Measurements from ENCODE around the gene EYS.

The EYS gene

GRCh38 chr6:64113704-64114103, 1593.3 kb downstream of the EYS start:
- H3F3A ChIP-seq (ENCODE audit: insufficient read depth, low read length) = no peaks in the 10 kb centered on the region
- no peak for TF ChIP-seq CTCF (IDR thresholded peaks at IDR 0.05; ENCODE audit: low read length)
- TF ChIP-seq EZH2 (optimal IDR thresholded peaks at IDR 0.05; ENCODE audit: low read depth, low read length) = no peak
- TF ChIP-seq EZH2phosphoT487 (IDR thresholded peaks at IDR 0.05; ENCODE audit: low read length) = no peak
- no peak overlapping the region for H3K9ac ChIP-seq (ENCODE audit: low read length)
- no peaks in the 10 kb centered on the region for H3K27me3 ChIP-seq (replicated peaks; ENCODE audit: insufficient read depth, low read length)
- H2AFZ ChIP-seq (ENCODE audit: low read length) = no peak overlapping the region
- peak; percentile 12 for DNase-seq
- H3K4me1 ChIP-seq (ENCODE audit: low read length) = no peaks in the 10 kb centered on the region
- H3K36me3 ChIP-seq (replicated peaks; ENCODE audit: insufficient read depth, low read length) = no peaks in the 10 kb centered on the region
- no peaks in the 10 kb centered on the region for H4K20me1 ChIP-seq (ENCODE audit: insufficient read depth, low read length)
- no peak overlapping the region for H3K27ac ChIP-seq (ENCODE audit: low read length)
- H3K4me2 ChIP-seq (ENCODE audit: low read depth, low read length) = no peak overlapping the region
- H3K4me3 ChIP-seq (ENCODE audit: low read length) = no peak overlapping the region
- no peaks in the 10 kb centered on the region for H3K9me3 ChIP-seq (replicated peaks; ENCODE audit: insufficient read depth, low read length)
- H3K79me2 ChIP-seq (ENCODE audit: low read length) = no peaks in the 10 kb centered on the region
- H3K9me2 ChIP-seq (replicated peaks; ENCODE audit: insufficient read depth, low read length) = no peaks in the 10 kb centered on the region

- Histone ChIP-seq H3F3A (ENCODE audit: insufficient read depth, low read length) (peaks cover 12% of the 10 kb centered on the region), H3K4me2 (ENCODE audit: low read depth, low read length) (no peak overlapping the region), H3K4me1 (ENCODE audit: low read length) (peaks cover 9% of the 10 kb centered on the region; the same call in 1 of the 2 replicates), H3K9me3 (replicated peaks; ENCODE audit: insufficient read depth, low read length) (no peaks in the 10 kb centered on the region), H2AFZ (ENCODE audit: low read length) (no peak overlapping the region), H4K20me1 (ENCODE audit: insufficient read depth, low read length) (no peaks in the 10 kb centered on the region), H3K27me3 (replicated peaks; ENCODE audit: insufficient read depth, low read length) (no peaks in the 10 kb centered on the region), H3K9ac (ENCODE audit: low read length) (no peak overlapping the region), H3K27ac (ENCODE audit: low read length) (no peak overlapping the region), H3K79me2 (ENCODE audit: low read length) (no peaks in the 10 kb centered on the region), H3K9me2 (replicated peaks; ENCODE audit: insufficient read depth, low read length) (no peaks in the 10 kb centered on the region), H3K36me3 (replicated peaks; ENCODE audit: insufficient read depth, low read length) (no peaks in the 10 kb centered on the region), H3K4me3 (ENCODE audit: low read length) (no peak overlapping the region)
- TF ChIP-seq EZH2phosphoT487 (IDR thresholded peaks at IDR 0.05; ENCODE audit: low read length) (no peak), CTCF (IDR thresholded peaks at IDR 0.05; ENCODE audit: low read length) (no peak), EZH2 (optimal IDR thresholded peaks at IDR 0.05; ENCODE audit: low read depth, low read length) (no peak)
- no peak for DNase-seq
These were observed 1603.0 kb downstream of the EYS start for GRCh38 chr6:64104051-64104450.

GRCh38 chr6:64103480-64103879, 1603.5 kb downstream of the EYS start:
- no peak overlapping the region for H3K27ac ChIP-seq (ENCODE audit: low read length)
- TF ChIP-seq CTCF (IDR thresholded peaks at IDR 0.05; ENCODE audit: low read length) (no peak), EZH2 (optimal IDR thresholded peaks at IDR 0.05; ENCODE audit: low read depth, low read length) (no peak), EZH2phosphoT487 (IDR thresholded peaks at IDR 0.05; ENCODE audit: low read length) (no peak)
- H3K9me2 ChIP-seq (replicated peaks; ENCODE audit: insufficient read depth, low read length) = no peaks in the 10 kb centered on the region

More at GRCh38 chr6:64103480-64103879, 1603.5 kb downstream of the EYS start:
- no peaks in the 10 kb centered on the region for H3K27me3 ChIP-seq (replicated peaks; ENCODE audit: insufficient read depth, low read length)
- peaks cover 9% of the 10 kb centered on the region; the same call in 1 of the 2 replicates for H3K4me1 ChIP-seq (ENCODE audit: low read length)
- H4K20me1 ChIP-seq (ENCODE audit: insufficient read depth, low read length) = no peaks in the 10 kb centered on the region
- H3K4me3 ChIP-seq (ENCODE audit: low read length) = no peak overlapping the region
- no peak overlapping the region for H2AFZ ChIP-seq (ENCODE audit: low read length)
- DNase-seq = no peak
- H3K9me3 ChIP-seq (replicated peaks; ENCODE audit: insufficient read depth, low read length) = no peaks in the 10 kb centered on the region
- no peaks in the 10 kb centered on the region for H3K36me3 ChIP-seq (replicated peaks; ENCODE audit: insufficient read depth, low read length)
- no peak overlapping the region for H3K9ac ChIP-seq (ENCODE audit: low read length)
- H3F3A ChIP-seq (ENCODE audit: insufficient read depth, low read length) = peaks cover 12% of the 10 kb centered on the region
- no peak overlapping the region for H3K4me2 ChIP-seq (ENCODE audit: low read depth, low read length)
- H3K79me2 ChIP-seq (ENCODE audit: low read length) = no peaks in the 10 kb centered on the region

All from MM.1S (cell line).